BJ (cell line): ENCODE results near the gene CASP8. TPM values are rescaled to one million over a fixed set of nuclear protein-coding genes. Genes with fewer than 3 reads are reported as not detected.

Experiments
- CTCF ChIA-PET: fragments of 350-600 bp; formaldehyde crosslinking; extraction: SDS; loops from one replicate; lab custom pipeline; 2021; ENCODE audit warnings: antibody characterized with exemption, inconsistent platforms; lab: Yijun Ruan, JAX
- POLR2A ChIA-PET: fragments of 300-600 bp; sonication (Branson Sonifier 250); formaldehyde crosslinking; extraction: SDS; loops from one replicate; lab custom pipeline; 2021; ENCODE audit warnings: antibody characterized with exemption; lab: Charles Lee
- DNase-seq: peaks from one replicate; pipeline ENCODE4 v3.0.0-alpha.2; 2011; ENCODE audit warnings: low read depth
- H3K27me3 ChIP-seq: 2 replicates; pipeline ENCODE4 v1.6.0; 2011; ENCODE audit warnings: low read length; ENCODE audit not compliant: control insufficient read depth, insufficient read depth
- H3K36me3 ChIP-seq: 2 replicates; pipeline ENCODE4 v1.5.1; 2011; ENCODE audit warnings: low read length; ENCODE audit not compliant: control insufficient read depth, insufficient read depth
- H3K4me3 ChIP-seq: 2 replicates; pipeline ENCODE4 v1.5.1; 2011; ENCODE audit warnings: low read depth, mild to moderate bottlenecking, control low read depth, low read length
- CTCF ChIP-seq: IDR thresholded peaks from 2 replicates; pipeline ENCODE4 v1.5.1; 2011; ENCODE audit warnings: low read depth, mild to moderate bottlenecking, control low read depth, inconsistent platforms, low read length, moderate library complexity; ENCODE audit not compliant: insufficient read depth
- polyA plus RNA-seq: library from polyadenylated mRNA; depleted of rRNA; stranded (reverse); fragments of >200 nt; gene quantifications from 2 replicates; pipeline ENCODE4 v1.2.3, GENCODE V29; 2011; rRNA removed
- small RNA-seq: library from RNA; depleted of rRNA; stranded (forward); fragments of <200 nt; gene quantifications from one replicate; pipeline ENCODE3, GENCODE V24; 2012; ENCODE audit warnings: low replicate concordance, low read depth; ENCODE audit not compliant: insufficient read length

CASP8 gene
- polyA plus RNA-seq, 1 experiment = 10.3 TPM

GRCh38 chr2:201320257-201320656, 59.9 kb downstream of the CASP8 start:
- ChIA-PET POLR2A (no interaction called here), CTCF (no interaction called here)
- TF ChIP-seq CTCF = no peak
- Histone ChIP-seq H3K27me3 (no peaks in the 10 kb centered on the region), H3K36me3 (no peaks in the 10 kb centered on the region), H3K4me3 (no peak overlapping the region)
- DNase-seq = no peak

DNA sequence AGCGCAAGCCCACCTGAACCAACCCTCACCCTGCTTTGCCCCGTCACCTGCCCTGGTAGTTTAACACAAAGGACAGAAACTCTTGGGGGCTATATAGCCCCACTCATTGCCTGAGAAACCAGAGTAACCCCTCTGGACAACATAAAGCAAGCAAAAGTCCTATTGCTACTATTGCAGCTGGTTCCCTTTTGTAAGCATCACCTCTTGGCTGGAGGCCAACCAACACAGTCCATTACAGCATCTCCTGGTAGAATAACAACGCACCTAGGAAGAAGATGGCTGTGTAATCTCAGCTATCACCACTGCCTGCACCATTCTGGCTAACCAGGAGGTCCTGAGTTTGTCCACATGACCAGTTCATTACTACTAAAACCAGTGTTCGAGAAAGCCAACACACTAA, 60.4 kb downstream of the CASP8 start:
- H3K4me3 ChIP-seq = no peak overlapping the region
- CTCF ChIA-PET = no interaction called here
- POLR2A ChIA-PET = no interaction called here
- H3K36me3 ChIP-seq = no peaks in the 10 kb centered on the region
- TF ChIP-seq CTCF = no peak
- no peaks in the 10 kb centered on the region for H3K27me3 ChIP-seq
- no peak for DNase-seq

GRCh38 chr2:201322772-201323171, 62.4 kb downstream of the CASP8 start:
- CTCF ChIA-PET = interaction anchor here (0.5 kb wide), 1 partner anchor 322 kb away, joined by 3 read pairs; no protein-coding TSS in a partner anchor

GRCh38 chr2:201327678-201328077, 67.3 kb downstream of the CASP8 start:
- Histone ChIP-seq H3K36me3 (no peaks in the 10 kb centered on the region), H3K27me3 (no peaks in the 10 kb centered on the region), H3K4me3 (no peak overlapping the region)
- no peak for TF ChIP-seq CTCF
- CTCF ChIA-PET = interaction anchor here (1.5 kb wide), 1 partner anchor 25 kb away, joined by 3 read pairs; no protein-coding TSS in a partner anchor
- no peak for DNase-seq
- POLR2A ChIA-PET = no interaction called here

More at GRCh38 chr2:201322772-201323171, 62.4 kb downstream of the CASP8 start:
- POLR2A ChIA-PET = no interaction called here
- no peaks in the 10 kb centered on the region for H3K36me3 ChIP-seq
- no peaks in the 10 kb centered on the region for H3K27me3 ChIP-seq
- no peak for DNase-seq
- no peak for TF ChIP-seq CTCF
- no peak overlapping the region for H3K4me3 ChIP-seq

DNA sequence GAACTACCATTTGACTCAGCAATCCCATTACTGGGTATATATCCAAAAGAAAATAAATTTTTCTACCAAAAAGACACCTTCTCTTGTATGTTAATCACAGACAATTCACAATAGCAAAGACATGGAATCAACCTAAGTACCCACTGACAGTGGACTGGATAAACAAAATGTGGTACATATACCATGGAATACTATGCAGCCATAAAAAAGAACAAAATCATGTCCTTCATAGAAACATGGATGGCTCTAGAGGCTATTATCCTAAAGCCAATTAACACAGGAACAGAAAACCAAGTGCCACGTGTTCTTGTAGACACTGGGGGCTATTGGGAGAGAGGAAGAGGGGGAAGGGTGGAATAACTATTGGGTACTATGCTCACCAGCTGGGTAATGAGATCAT, 69.1 kb downstream of the CASP8 start:
- DNase-seq = no peak
- TF ChIP-seq CTCF = no peak
- H3K4me3 ChIP-seq = no peak overlapping the region
- no peaks in the 10 kb centered on the region for H3K36me3 ChIP-seq
- ChIA-PET CTCF (interaction anchor here (1.7 kb wide), 1 partner anchor 12 kb away, joined by 3 read pairs; no protein-coding TSS in a partner anchor), POLR2A (no interaction called here)
- no peaks in the 10 kb centered on the region for H3K27me3 ChIP-seq

Small RNAs within 50 kb of the gene (small RNA-seq; reads per million reads assigned to genes)
- not detected for gene MTND4LP13

Other genes with a start within 250 kb of the CASP8 start
- 3.0 and 6.9 TPM in 2 replicates for gene HYCC2, start 188.9 kb upstream of the CASP8 start, polyA plus RNA-seq
- 25.2 and 80.0 TPM in 2 replicates for gene NDUFB3, start 188.5 kb upstream of the CASP8 start, polyA plus RNA-seq
- gene CFLAR, start 144.4 kb upstream of the CASP8 start, polyA plus RNA-seq = 28.8 and 35.6 TPM in 2 replicates
- gene CASP10, start 77.4 kb upstream of the CASP8 start, polyA plus RNA-seq = 0.83 and 1.0 TPM in 2 replicates
- 0.49 and 1.1 TPM in 2 replicates for gene FLACC1, start 96.8 kb downstream of the CASP8 start, polyA plus RNA-seq
- gene TRAK2, start 190.9 kb downstream of the CASP8 start, polyA plus RNA-seq = 25.3 and 34.7 TPM in 2 replicates
- gene STRADB, start 191.2 kb downstream of the CASP8 start, polyA plus RNA-seq = 18.2 and 31.3 TPM in 2 replicates